Neutrophil (primary cell): ENCODE results near the gene BSND.
"Not testable (repeated sequence)": the region's sequence is repeated elsewhere in the genome, so short reads cannot be mapped to it uniquely, and the experiment has no call there.

ENCODE experiments used
- H3K27ac ChIP-seq: fragments of 200-600 bp; sonication (generic); 2 replicates; pipeline ENCODE4 v1.5.1; 2016; ENCODE audit warnings: mild to moderate bottlenecking, moderate library complexity
- H3K27me3 ChIP-seq: fragments of 200-600 bp; sonication (generic); 2 replicates; pipeline ENCODE4 v1.6.0; 2016; ENCODE audit warnings: mild to moderate bottlenecking
- H3K36me3 ChIP-seq: fragments of 200-600 bp; sonication (generic); 2 replicates; pipeline ENCODE4 v1.5.1; 2017
- H3K4me1 ChIP-seq, 2 experiments: fragments of 200-600 bp in 1 of 2; sonication (generic) in 1 of 2; 1 replicate in 1 of 2; 2 replicates in 1 of 2; pipeline versions ENCODE4 v1.5.1 to v1.6.1; 2013 to 2016; ENCODE audit warnings: low read depth in 1 of 2, low read length in 1 of 2, mild to moderate bottlenecking in 1 of 2, moderate library complexity in 1 of 2; ENCODE audit not compliant: control insufficient read depth in 1 of 2, insufficient read depth in 1 of 2
- H3K4me3 ChIP-seq, 2 experiments: fragments of 200-600 bp in 1 of 2; sonication (generic) in 1 of 2; 1 replicate in 1 of 2; 2 replicates in 1 of 2; pipeline ENCODE4 v1.5.1; 2013 to 2016; ENCODE audit warnings: low read depth in 1 of 2, low read length in 1 of 2, mild to moderate bottlenecking in 1 of 2, moderate library complexity in 1 of 2
- H3K9me3 ChIP-seq: fragments of 200-600 bp; sonication (generic); 2 replicates; pipeline ENCODE4 v1.5.1; 2016
- TF ChIP-seq, protein P1 (sequence below): fragments of 200-600 bp; sonication (generic); IDR thresholded peaks from 2 replicates; pipeline ENCODE4 v1.5.1; 2016; ENCODE audit warnings: antibody characterized with exemption

The BSND gene

DNA sequence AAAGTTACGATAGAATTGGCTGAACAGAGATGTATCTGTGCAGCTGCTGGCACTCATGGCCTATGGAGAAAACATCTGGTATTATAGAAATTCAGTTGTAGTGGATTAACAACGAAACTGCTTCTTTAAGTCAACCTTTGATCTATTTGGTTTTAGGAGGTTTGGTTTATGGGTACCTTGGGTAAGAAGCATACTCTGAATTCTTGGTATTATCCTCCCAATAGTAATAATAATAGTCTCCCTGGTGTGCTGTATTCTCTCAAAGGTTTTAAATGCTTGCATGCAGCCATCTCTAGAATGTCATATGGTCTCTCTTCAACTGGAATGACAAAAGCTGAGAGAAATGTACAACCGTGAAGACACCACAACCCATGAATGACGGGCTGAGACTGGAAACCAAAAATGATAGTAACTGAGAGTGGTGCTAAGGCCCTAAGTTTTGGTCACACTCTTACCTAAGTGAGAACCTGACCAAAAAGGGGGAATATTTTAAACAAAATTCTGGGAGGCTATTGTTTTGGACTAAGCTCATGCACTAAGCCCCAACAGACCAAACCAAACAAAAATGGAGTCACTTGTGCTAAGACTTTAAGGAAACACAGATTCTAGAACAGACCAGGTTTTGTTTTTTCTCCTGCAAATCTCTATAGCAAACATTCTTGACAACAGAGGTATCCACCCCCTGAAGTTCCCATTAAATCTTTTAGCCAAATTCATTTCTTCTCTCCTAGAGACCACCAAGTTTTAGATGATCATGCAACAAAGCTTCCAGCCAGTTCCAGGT, 35.9 kb upstream of the BSND start:
- TF ChIP-seq, protein P1, sequence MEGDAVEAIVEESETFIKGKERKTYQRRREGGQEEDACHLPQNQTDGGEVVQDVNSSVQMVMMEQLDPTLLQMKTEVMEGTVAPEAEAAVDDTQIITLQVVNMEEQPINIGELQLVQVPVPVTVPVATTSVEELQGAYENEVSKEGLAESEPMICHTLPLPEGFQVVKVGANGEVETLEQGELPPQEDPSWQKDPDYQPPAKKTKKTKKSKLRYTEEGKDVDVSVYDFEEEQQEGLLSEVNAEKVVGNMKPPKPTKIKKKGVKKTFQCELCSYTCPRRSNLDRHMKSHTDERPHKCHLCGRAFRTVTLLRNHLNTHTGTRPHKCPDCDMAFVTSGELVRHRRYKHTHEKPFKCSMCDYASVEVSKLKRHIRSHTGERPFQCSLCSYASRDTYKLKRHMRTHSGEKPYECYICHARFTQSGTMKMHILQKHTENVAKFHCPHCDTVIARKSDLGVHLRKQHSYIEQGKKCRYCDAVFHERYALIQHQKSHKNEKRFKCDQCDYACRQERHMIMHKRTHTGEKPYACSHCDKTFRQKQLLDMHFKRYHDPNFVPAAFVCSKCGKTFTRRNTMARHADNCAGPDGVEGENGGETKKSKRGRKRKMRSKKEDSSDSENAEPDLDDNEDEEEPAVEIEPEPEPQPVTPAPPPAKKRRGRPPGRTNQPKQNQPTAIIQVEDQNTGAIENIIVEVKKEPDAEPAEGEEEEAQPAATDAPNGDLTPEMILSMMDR: no peak
- Histone ChIP-seq H3K4me1 (peaks cover 29 to 44% of the 10 kb centered on the region in 2 experiments), H3K36me3 (no peaks in the 10 kb centered on the region), H3K27ac (no peak overlapping the region), H3K9me3 (no peaks in the 10 kb centered on the region), H3K27me3 (no peaks in the 10 kb centered on the region), H3K4me3 (no peak overlapping the region)

DNA sequence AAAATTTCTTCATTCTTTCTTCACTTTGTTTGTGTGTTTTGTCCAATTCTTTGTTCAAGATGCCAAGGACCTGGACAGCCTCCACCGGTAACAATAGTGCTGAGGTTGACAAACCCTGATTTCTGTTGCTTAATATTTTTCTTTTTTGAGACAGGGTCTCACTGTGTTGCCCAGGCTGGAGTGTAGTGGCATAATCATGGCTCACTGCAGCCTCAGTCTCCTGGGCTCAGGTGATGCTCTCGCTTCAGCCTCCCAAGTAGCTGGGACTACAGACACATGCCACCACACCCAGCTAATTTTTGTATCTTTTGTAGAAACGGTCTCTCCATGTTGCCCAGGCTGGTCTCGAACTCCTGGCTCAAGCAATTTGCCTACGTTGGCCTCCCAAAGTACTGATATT, 34.9 kb upstream of the BSND start:
- H3K27me3 ChIP-seq, H3K36me3 ChIP-seq, H3K4me3 ChIP-seq, H3K9me3 ChIP-seq, H3K27ac ChIP-seq: not testable (repeated sequence)
- H3K4me1 ChIP-seq: peaks cover 29 to 45% of the 10 kb centered on the region in 2 experiments

DNA sequence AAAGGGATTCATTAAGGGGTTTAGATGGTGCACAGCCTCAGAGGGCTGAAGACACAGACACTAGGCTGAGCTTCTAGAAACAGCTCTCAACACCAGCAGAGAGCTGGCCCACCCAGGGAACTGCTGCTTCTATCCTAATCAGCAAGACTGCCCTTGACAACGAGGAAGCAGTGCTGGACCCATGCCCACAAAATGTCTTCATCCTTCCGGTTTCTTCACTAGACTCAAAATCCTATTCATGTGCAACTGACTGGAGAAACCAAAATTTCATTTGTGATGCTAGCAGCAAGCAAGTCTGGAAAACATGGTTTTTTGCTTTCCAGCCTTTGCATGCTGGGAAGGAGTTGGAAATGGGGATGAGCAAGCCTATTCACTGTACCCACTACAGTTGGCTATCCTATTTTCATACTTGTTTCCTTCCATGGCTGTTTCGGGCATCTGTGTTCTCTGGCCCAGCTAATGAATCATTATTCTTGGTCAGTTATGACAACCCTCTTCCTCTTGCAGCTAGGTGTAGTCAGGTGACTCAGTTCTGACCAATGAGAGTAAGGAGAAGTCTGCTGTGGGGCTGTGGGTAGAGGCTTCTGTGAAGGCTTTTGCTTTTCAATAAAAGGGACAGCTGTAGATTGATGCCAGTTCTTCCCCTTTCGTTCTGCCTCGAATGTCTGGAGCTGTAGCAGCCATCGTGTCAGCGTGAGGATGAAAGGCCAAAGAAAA, 33.0 kb upstream of the BSND start:
- Histone ChIP-seq H3K27me3 (no peaks in the 10 kb centered on the region), H3K36me3 (no peaks in the 10 kb centered on the region), H3K9me3 (no peaks in the 10 kb centered on the region), H3K4me1 (peaks cover 29 to 36% of the 10 kb centered on the region in 2 experiments), H3K27ac (peak overlapping the region; percentile 80), H3K4me3 (peak overlapping the region; percentile 51 to 56)
- TF ChIP-seq, protein P1: no peak

DNA sequence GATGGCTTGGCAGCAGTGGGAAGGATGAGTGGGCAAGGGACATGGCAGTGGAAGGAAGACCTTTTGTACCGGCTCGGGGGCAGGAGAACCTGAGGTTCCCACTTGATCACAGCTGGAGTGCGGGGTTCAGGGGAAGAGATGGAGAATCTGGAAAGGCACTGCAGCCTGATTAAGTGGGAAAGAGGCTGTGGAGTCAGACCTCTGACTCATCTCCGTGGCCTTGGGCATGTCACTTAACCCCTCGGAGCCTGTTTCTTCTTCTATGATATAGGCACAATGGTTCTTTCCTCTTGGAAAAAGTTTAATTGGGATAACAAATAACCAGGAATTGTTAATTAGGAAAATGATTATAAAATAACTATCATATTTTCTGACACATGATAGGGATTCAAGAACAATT, 31.4 kb upstream of the BSND start:
- H3K9me3 ChIP-seq: no peaks in the 10 kb centered on the region
- peak overlapping the region; percentile 80 for H3K27ac ChIP-seq
- H3K4me3 ChIP-seq: no peak overlapping the region
- TF ChIP-seq, protein P1: no peak
- peaks cover 2% of the 10 kb centered on the region for H3K27me3 ChIP-seq
- H3K4me1 ChIP-seq: peaks cover 29 to 36% of the 10 kb centered on the region in 2 experiments
- H3K36me3 ChIP-seq: no peaks in the 10 kb centered on the region

DNA sequence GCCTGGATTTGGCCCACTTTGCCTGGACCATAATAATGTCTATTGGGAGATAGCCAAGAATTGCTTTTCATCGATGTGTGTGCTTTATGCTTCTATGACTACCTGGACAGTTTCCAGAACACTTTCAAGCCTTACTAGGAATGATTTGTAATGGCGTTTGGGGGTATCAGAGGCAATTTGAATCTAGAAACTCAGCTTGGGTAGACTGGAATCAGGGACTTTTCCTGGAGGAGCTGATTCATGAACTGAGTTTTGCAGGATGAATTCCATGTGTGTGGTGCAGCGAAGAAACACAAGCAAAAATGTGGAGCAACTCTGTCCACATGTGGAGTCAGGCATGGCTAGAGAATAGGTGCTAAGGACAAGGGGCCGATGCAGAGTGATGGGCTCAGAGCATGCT, 30.2 kb upstream of the BSND start:
- Histone ChIP-seq H3K9me3 (no peaks in the 10 kb centered on the region), H3K27ac (no peak overlapping the region), H3K27me3 (peaks cover 14% of the 10 kb centered on the region), H3K4me1 (peaks cover 29 to 36% of the 10 kb centered on the region in 2 experiments), H3K36me3 (no peaks in the 10 kb centered on the region), H3K4me3 (no peak overlapping the region)
- TF ChIP-seq, protein P1: no peak

DNA sequence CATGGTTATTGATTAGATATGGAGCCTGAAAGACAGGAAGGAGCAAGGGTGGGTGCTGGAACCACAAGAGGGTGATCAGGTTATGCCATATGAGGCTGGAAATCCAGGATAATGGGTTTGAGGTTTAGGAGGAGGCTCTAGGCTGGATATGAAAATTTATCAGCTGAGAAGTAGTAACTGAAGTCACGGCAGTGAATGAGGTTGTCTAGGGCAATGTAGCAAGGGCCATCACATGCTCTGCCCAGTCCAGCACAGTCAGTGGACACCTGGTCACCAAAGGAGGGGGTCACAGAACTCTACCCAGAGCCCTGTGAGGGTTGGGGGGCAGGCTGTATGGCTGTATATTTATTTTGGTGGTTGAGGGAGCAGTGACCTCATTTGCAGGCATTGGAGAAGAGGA, 28.9 kb upstream of the BSND start:
- no peak overlapping the region for H3K27ac ChIP-seq
- H3K4me3 ChIP-seq: no peak overlapping the region
- peaks cover 26% of the 10 kb centered on the region for H3K27me3 ChIP-seq
- no peaks in the 10 kb centered on the region for H3K36me3 ChIP-seq
- H3K9me3 ChIP-seq: no peaks in the 10 kb centered on the region
- TF ChIP-seq, protein P1: no peak
- peaks cover 26 to 30% of the 10 kb centered on the region in 2 experiments for H3K4me1 ChIP-seq
